ENCODE results near the gene ARHGAP5. TPM values are rescaled to one million over a fixed set of nuclear protein-coding genes. Genes with fewer than 3 reads are reported as not detected.

The ARHGAP5 gene
- polyA plus RNA-seq, 3 donors: 2.5 to 6.3 (median 4.3) TPM

DNA sequence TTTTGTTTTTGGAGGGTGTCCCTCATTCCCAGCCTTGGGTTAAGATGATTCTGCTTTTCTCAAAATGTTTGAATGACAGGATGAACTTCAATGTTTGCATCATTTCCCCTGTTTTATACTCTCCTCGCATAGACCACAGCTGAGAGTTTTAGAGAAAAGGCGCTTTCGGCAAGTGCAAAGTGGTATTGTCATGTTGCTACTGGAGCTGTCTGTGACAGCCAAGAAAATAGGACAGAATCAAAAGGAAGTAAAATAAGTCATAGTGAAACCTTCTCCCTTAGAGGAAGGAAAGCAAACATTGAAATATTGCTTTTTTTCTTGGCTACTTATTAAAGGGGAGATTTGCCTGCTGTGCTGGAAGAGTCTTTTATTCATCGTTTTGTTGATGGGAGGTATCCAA is 33.5 kb upstream of the ARHGAP5 start:
- Histone ChIP-seq H3K27me3 (ENCODE audit: control insufficient read depth in 2 of 2, insufficient read depth in 2 of 2, low read length in 2 of 2) (peaks cover 2 to 8% of the 10 kb centered on the region in 2 donors), H3K4me3 (replicated peaks in 1 of 3; ENCODE audit: low read depth in 2 of 3, low read length in 3 of 3) (no peak overlapping the region), H3K4me2 (replicated peaks; ENCODE audit: extremely low read depth, low read length, poor library complexity, severe bottlenecking) (no peak overlapping the region), H3K79me2 (ENCODE audit: insufficient read depth, low read length) (no peaks in the 10 kb centered on the region), H2AFZ (ENCODE audit: insufficient read depth, low read depth, low read length, poor library complexity, severe bottlenecking) (no peak overlapping the region), H3K36me3 (replicated peaks in 1 of 2; ENCODE audit: control insufficient read depth in 1 of 2, insufficient read depth in 2 of 2, low read length in 2 of 2) (no peaks in the 10 kb centered on the region), H4K20me1 (ENCODE audit: insufficient read depth, low read length) (no peaks in the 10 kb centered on the region), H3K9me3 (replicated peaks in 1 of 2; ENCODE audit: control insufficient read depth in 1 of 2, insufficient read depth in 1 of 2, low read length in 2 of 2) (no peaks in the 10 kb centered on the region), H3K9ac (ENCODE audit: insufficient read depth, low read length, poor library complexity, severe bottlenecking) (no peak overlapping the region), H3K27ac (ENCODE audit: low read depth in 1 of 2, low read length in 2 of 2) (no peak overlapping the region), H3K4me1 (ENCODE audit: control insufficient read depth in 1 of 2, insufficient read depth in 2 of 2, low read length in 2 of 2) (no peaks in the 10 kb centered on the region)
- H3K27me3 Mint-ChIP-seq (ENCODE audit: low read depth in 3 of 3): peaks cover 2 to 9% (median 2%) of the 10 kb centered on the region in 3 donors
- TF ChIP-seq CTCF (IDR thresholded peaks at IDR 0.05): no peak
- no peaks in the 10 kb centered on the region for H3K9me3 Mint-ChIP-seq
- intact Hi-C loops (cut with micrococcal nuclease): no loop called here
- H3K27ac Mint-ChIP-seq: no peak overlapping the region
- peak in 1 of 3 donors; percentile 5 for DNase-seq
- no CpG with 5 or more reads among the region's 4 CpGs for WGBS (ENCODE audit: insufficient coverage)
- peaks cover 8% of the 10 kb centered on the region for H3K4me1 Mint-ChIP-seq
- H3K4me3 Mint-ChIP-seq: no peak overlapping the region
- H3K36me3 Mint-ChIP-seq: no peaks in the 10 kb centered on the region

DNA sequence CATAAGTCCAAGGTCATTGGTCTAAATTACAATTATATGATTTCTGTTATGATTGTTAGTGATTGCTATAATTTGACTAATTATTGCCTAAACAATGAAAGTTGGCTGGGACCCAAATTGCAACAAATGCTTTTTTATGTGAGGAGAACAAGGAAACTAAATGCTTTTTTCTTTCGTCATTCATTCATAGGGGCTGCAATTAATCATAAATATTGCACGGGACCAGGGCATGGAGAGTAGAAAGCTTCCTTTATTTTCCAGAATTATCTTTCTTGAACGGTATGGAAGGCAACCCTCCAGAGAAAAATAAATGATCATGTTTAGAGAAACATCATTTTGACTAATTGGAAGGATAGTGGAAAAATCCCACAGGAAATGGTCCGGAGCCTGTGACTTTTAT is 32.6 kb upstream of the ARHGAP5 start:
- Mint-ChIP-seq H3K4me1 (peaks cover 13% of the 10 kb centered on the region), H3K4me3 (no peak overlapping the region), H3K27me3 (ENCODE audit: low read depth in 3 of 3) (peaks cover 2 to 9% (median 2%) of the 10 kb centered on the region in 3 donors), H3K27ac (no peak overlapping the region), H3K36me3 (no peaks in the 10 kb centered on the region), H3K9me3 (no peaks in the 10 kb centered on the region)
- H3K9ac ChIP-seq (ENCODE audit: insufficient read depth, low read length, poor library complexity, severe bottlenecking): no peak overlapping the region
- intact Hi-C loops (cut with micrococcal nuclease): no loop called here
- H2AFZ ChIP-seq (ENCODE audit: insufficient read depth, low read depth, low read length, poor library complexity, severe bottlenecking): no peak overlapping the region
- no peak for DNase-seq
- no peaks in the 10 kb centered on the region for H3K9me3 ChIP-seq (replicated peaks in 1 of 2; ENCODE audit: control insufficient read depth in 1 of 2, insufficient read depth in 1 of 2, low read length in 2 of 2)
- H3K4me2 ChIP-seq (replicated peaks; ENCODE audit: extremely low read depth, low read length, poor library complexity, severe bottlenecking): no peak overlapping the region
- no CpG with 5 or more reads among the region's 4 CpGs for WGBS (ENCODE audit: insufficient coverage)
- peaks cover 6% of the 10 kb centered on the region in 2 donors for H3K4me1 ChIP-seq (ENCODE audit: control insufficient read depth in 1 of 2, insufficient read depth in 2 of 2, low read length in 2 of 2)
- TF ChIP-seq CTCF (IDR thresholded peaks at IDR 0.05): no peak
- H3K27me3 ChIP-seq (ENCODE audit: control insufficient read depth in 2 of 2, insufficient read depth in 2 of 2, low read length in 2 of 2): peaks cover 2 to 8% of the 10 kb centered on the region in 2 donors
- no peaks in the 10 kb centered on the region for H4K20me1 ChIP-seq (ENCODE audit: insufficient read depth, low read length)
- no peaks in the 10 kb centered on the region for H3K36me3 ChIP-seq (replicated peaks in 1 of 2; ENCODE audit: control insufficient read depth in 1 of 2, insufficient read depth in 2 of 2, low read length in 2 of 2)
- H3K79me2 ChIP-seq (ENCODE audit: insufficient read depth, low read length): no peaks in the 10 kb centered on the region
- no peak overlapping the region for H3K4me3 ChIP-seq (replicated peaks in 1 of 3; ENCODE audit: low read depth in 2 of 3, low read length in 3 of 3)
- no peak overlapping the region for H3K27ac ChIP-seq (ENCODE audit: low read depth in 1 of 2, low read length in 2 of 2)

Data from CD14-positive monocyte (primary cell).